Astrocyte (in vitro differentiated cells and primary cell): ENCODE measurements around the gene ATG13. TPM values are rescaled to one million over a fixed set of nuclear protein-coding genes. Genes with fewer than 3 reads are reported as not detected.
A peak's percentile ranks its signal among the peaks of the same experiment; 100 is the strongest.

Experiments used
- DNase-seq: peaks from one replicate; pipeline ENCODE4 v3.0.0-alpha.2; 2010; ENCODE audit warnings: low read depth
- FAIRE-seq: peaks from 2 replicates; lab custom pipeline; 2011; peaks lifted over from hg19 to GRCh38; lab: Jason Lieb, UNC
- H2AFZ ChIP-seq: 2 replicates; pipeline ENCODE4 v1.6.0; 2012; ENCODE audit warnings: low read depth, low read length, inconsistent platforms
- H3K27ac ChIP-seq: 2 replicates; pipeline ENCODE4 v1.5.1; 2011; ENCODE audit warnings: low read depth, low read length, inconsistent platforms
- H3K27me3 ChIP-seq: 2 replicates; pipeline ENCODE4 v1.6.0; 2011; ENCODE audit warnings: low read length, inconsistent platforms; ENCODE audit not compliant: insufficient read depth
- H3K36me3 ChIP-seq: 2 replicates; pipeline ENCODE4 v1.5.1; 2011; ENCODE audit warnings: low read length, inconsistent platforms; ENCODE audit not compliant: insufficient read depth
- H3K4me1 ChIP-seq: 2 replicates; pipeline ENCODE4 v1.5.1; 2011; ENCODE audit warnings: low read length, inconsistent platforms; ENCODE audit not compliant: insufficient read depth
- H3K4me2 ChIP-seq: 2 replicates; pipeline ENCODE4 v1.6.0; 2012; ENCODE audit warnings: low read length, inconsistent platforms
- H3K4me3 ChIP-seq: 2 replicates; pipeline ENCODE4 v1.5.1; 2011; ENCODE audit warnings: low read depth, mild to moderate bottlenecking, low read length, inconsistent platforms; ENCODE audit not compliant: insufficient read depth
- H3K79me2 ChIP-seq: 2 replicates; pipeline ENCODE4 v1.6.0; 2012; ENCODE audit warnings: mild to moderate bottlenecking, low read length, inconsistent platforms; ENCODE audit not compliant: insufficient read depth
- H3K9ac ChIP-seq: 2 replicates; pipeline ENCODE4 v1.6.0; 2012; ENCODE audit warnings: mild to moderate bottlenecking, low read length, inconsistent platforms
- H3K9me3 ChIP-seq: 2 replicates; pipeline ENCODE4 v1.5.1; 2012; ENCODE audit warnings: low read depth, mild to moderate bottlenecking, low read length, inconsistent platforms; ENCODE audit not compliant: insufficient read depth
- H4K20me1 ChIP-seq: 2 replicates; pipeline ENCODE4 v1.6.0; 2012; ENCODE audit warnings: low read length, inconsistent platforms; ENCODE audit not compliant: insufficient read depth
- H3K27ac Mint-ChIP-seq: one replicate; pipeline ENCODE4 v1.8.0; 2021; ENCODE audit warnings: mild to moderate bottlenecking, mixed read lengths; ENCODE audit not compliant: unreplicated experiment
- H3K27me3 Mint-ChIP-seq: one replicate; pipeline ENCODE4 v1.8.0; 2021; ENCODE audit warnings: low read depth, mixed read lengths; ENCODE audit not compliant: unreplicated experiment
- H3K36me3 Mint-ChIP-seq: one replicate; pipeline ENCODE4 v1.8.0; 2021; ENCODE audit warnings: low read depth, mixed read lengths; ENCODE audit not compliant: unreplicated experiment
- H3K4me1 Mint-ChIP-seq: one replicate; pipeline ENCODE4 v1.8.0; 2021; ENCODE audit warnings: low read depth, mixed read lengths; ENCODE audit not compliant: unreplicated experiment
- H3K4me3 Mint-ChIP-seq: one replicate; pipeline ENCODE4 v1.8.0; 2021; ENCODE audit warnings: mild to moderate bottlenecking, moderate library complexity, mixed read lengths; ENCODE audit not compliant: unreplicated experiment
- H3K9me3 Mint-ChIP-seq: one replicate; pipeline ENCODE4 v1.8.0; 2021; ENCODE audit warnings: mild to moderate bottlenecking, mixed read lengths; ENCODE audit not compliant: unreplicated experiment
- EZH2 ChIP-seq: IDR thresholded peaks from 2 replicates; pipeline ENCODE4 v1.6.1; 2012; ENCODE audit warnings: mild to moderate bottlenecking, low read length, inconsistent platforms; ENCODE audit not compliant: insufficient read depth
- total RNA-seq: library from RNA; stranded (reverse); gene quantifications from 2 replicates; pipeline ENCODE4 v1.2.1, GENCODE V29; 2021
- TF ChIP-seq, protein P1 (sequence below): IDR thresholded peaks from 2 replicates; pipeline ENCODE4 v1.5.1; 2011; ENCODE audit warnings: low read depth, mild to moderate bottlenecking, inconsistent platforms, low read length, moderate library complexity; ENCODE audit not compliant: insufficient read depth

Gene ATG13
- total RNA-seq, 1 donor from 2014 or later: 116 TPM

DNA sequence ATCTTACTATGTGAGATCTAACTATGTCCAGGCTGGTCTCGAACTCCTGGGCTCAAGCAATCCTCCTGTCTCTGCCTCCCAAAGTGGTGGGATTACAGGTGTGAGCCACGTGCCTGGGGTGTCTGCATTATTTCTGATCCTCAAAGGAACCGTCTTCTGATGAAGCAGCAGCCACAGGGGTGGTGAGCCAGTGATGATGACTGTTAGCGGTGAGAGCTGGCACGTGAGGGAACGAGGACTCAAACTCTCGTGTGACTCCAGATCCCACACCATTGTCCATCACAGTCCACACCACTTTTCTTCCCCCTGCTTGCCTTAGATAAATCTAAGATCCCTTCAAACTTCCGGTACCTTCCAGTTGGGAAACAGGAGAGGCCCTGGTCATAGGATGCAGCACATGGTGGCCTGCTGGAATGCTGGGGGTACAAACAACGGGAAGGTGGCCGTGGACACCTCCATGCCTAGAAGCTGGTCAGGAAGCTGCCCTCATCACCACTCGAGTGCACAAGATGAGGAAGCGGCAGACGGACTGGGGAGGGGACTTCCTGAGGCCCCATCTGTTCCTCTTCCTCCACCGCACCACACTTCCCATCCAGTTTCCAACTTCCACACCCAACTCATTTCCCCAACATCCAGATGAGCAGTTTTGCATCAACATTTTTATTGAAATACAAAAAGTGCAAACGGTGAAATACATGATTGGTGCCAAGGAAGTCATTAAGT lies 59.2 kb downstream of the ATG13 start:
- Histone ChIP-seq H3K27ac (no peak overlapping the region), H4K20me1 (peaks cover 8% of the 10 kb centered on the region), H3K79me2 (no peaks in the 10 kb centered on the region), H2AFZ (no peak overlapping the region), H3K4me1 (peaks cover 19% of the 10 kb centered on the region), H3K36me3 (peaks cover 33% of the 10 kb centered on the region), H3K27me3 (no peaks in the 10 kb centered on the region), H3K4me3 (no peak overlapping the region), H3K9ac (no peak overlapping the region), H3K4me2 (no peak overlapping the region), H3K9me3 (no peaks in the 10 kb centered on the region)
- no peaks in the 10 kb centered on the region for H3K9me3 Mint-ChIP-seq
- peak overlapping the region; percentile 47 for H3K4me3 Mint-ChIP-seq
- peaks cover 29% of the 10 kb centered on the region for H3K36me3 Mint-ChIP-seq
- FAIRE-seq: no peak
- TF ChIP-seq EZH2: no peak
- TF ChIP-seq, protein P1, sequence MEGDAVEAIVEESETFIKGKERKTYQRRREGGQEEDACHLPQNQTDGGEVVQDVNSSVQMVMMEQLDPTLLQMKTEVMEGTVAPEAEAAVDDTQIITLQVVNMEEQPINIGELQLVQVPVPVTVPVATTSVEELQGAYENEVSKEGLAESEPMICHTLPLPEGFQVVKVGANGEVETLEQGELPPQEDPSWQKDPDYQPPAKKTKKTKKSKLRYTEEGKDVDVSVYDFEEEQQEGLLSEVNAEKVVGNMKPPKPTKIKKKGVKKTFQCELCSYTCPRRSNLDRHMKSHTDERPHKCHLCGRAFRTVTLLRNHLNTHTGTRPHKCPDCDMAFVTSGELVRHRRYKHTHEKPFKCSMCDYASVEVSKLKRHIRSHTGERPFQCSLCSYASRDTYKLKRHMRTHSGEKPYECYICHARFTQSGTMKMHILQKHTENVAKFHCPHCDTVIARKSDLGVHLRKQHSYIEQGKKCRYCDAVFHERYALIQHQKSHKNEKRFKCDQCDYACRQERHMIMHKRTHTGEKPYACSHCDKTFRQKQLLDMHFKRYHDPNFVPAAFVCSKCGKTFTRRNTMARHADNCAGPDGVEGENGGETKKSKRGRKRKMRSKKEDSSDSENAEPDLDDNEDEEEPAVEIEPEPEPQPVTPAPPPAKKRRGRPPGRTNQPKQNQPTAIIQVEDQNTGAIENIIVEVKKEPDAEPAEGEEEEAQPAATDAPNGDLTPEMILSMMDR: no peak
- peak overlapping the region; percentile 80 for H3K27ac Mint-ChIP-seq
- no peaks in the 10 kb centered on the region for H3K27me3 Mint-ChIP-seq
- H3K4me1 Mint-ChIP-seq: peaks cover 18% of the 10 kb centered on the region
- DNase-seq: no peak

DNA sequence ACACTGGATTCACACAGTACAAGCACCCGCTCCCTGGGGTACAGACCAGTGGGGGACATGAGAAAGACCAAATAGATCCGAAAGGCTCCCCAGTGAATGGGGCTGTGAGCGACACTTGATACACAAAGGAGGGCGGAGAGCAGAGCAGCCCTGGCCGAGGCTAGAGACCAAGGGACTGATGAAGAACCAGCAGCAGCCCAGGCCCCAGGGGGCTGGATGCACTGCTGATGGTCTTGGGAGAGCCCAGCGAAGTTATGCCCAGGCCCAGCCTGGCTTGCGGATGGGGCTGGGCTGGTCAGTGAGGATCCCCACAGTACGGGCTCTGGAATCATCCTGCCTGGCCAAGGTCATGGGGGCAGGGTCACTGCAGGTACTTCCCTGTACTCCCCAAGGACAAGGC lies 59.8 kb downstream of the ATG13 start:
- Histone ChIP-seq H3K79me2 (no peaks in the 10 kb centered on the region), H3K36me3 (peaks cover 32% of the 10 kb centered on the region), H3K4me1 (peaks cover 19% of the 10 kb centered on the region), H3K4me3 (no peak overlapping the region), H2AFZ (no peak overlapping the region), H4K20me1 (peaks cover 8% of the 10 kb centered on the region), H3K9me3 (no peaks in the 10 kb centered on the region), H3K4me2 (no peak overlapping the region), H3K27me3 (no peaks in the 10 kb centered on the region), H3K9ac (no peak overlapping the region), H3K27ac (no peak overlapping the region)
- DNase-seq (no peak), FAIRE-seq (no peak)
- Mint-ChIP-seq H3K36me3 (peaks cover 27% of the 10 kb centered on the region), H3K27ac (peak overlapping the region; percentile 80), H3K4me3 (no peak overlapping the region), H3K27me3 (no peaks in the 10 kb centered on the region), H3K4me1 (peaks cover 18% of the 10 kb centered on the region), H3K9me3 (no peaks in the 10 kb centered on the region)
- TF ChIP-seq, protein P1: no peak
- TF ChIP-seq EZH2: no peak

DNA sequence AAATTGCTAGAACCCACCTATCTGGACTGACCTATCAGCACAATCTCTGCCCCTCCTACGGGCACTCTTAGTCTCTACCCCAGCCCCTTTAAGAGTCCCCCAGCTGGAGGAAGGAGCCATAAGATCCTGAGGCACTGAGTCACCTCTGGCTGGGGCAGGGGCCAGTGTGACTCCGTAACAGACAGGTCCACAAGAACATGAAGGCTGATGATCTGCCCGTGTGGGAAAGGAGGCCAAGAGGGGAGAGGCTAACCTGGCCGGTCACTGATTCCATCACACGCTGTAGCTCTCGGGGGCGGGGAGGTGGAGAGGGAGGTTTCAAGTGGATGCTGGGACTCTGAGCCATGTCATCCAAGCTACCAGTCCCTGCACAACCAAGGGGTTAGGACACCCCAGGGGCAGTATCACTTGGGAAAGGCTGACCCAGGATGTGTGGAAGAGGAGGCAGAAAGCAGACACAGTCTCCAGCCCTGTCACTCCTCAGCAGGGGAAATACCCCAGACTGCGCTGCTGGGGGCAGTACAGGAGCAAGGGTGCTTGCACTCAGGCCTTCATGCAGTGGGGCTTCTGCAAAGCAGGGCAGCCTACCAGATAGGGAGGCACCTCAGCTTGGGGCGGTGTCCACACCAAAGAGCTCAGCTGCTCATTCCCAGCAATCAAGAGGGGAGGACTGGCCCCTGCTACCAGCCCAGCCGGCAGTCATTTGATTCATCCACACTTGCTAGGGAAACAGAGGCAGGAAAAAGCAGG lies 60.8 kb downstream of the ATG13 start:
- H3K9me3 ChIP-seq: no peaks in the 10 kb centered on the region
- Mint-ChIP-seq H3K27me3 (no peaks in the 10 kb centered on the region), H3K4me3 (no peak overlapping the region), H3K36me3 (peaks cover 22% of the 10 kb centered on the region), H3K4me1 (peaks cover 19% of the 10 kb centered on the region), H3K9me3 (no peaks in the 10 kb centered on the region), H3K27ac (peak overlapping the region; percentile 84)
- H3K4me2 ChIP-seq: no peak overlapping the region
- H3K36me3 ChIP-seq: peaks cover 25% of the 10 kb centered on the region
- no peak overlapping the region for H3K4me3 ChIP-seq
- peaks cover 19% of the 10 kb centered on the region for H3K4me1 ChIP-seq
- H3K27ac ChIP-seq: no peak overlapping the region
- FAIRE-seq (no peak), DNase-seq (no peak)
- H3K27me3 ChIP-seq: no peaks in the 10 kb centered on the region
- H2AFZ ChIP-seq: no peak overlapping the region
- H4K20me1 ChIP-seq: peaks cover 14% of the 10 kb centered on the region
- TF ChIP-seq, protein P1: no peak
- TF ChIP-seq EZH2: no peak
- H3K79me2 ChIP-seq: peaks cover 6% of the 10 kb centered on the region
- no peak overlapping the region for H3K9ac ChIP-seq
